ENCODE measurements around the gene RAPH1.

Gene RAPH1

GRCh38 chr2:203444738-203445137 lies 90.4 kb downstream of the RAPH1 start:
- no peak overlapping the region for H3K27ac ChIP-seq
- no peak for TF ChIP-seq CTCF (conservative IDR thresholded peaks at IDR 0.05)
- no peak for TF ChIP-seq ZFX (IDR thresholded peaks at IDR 0.05)

DNA sequence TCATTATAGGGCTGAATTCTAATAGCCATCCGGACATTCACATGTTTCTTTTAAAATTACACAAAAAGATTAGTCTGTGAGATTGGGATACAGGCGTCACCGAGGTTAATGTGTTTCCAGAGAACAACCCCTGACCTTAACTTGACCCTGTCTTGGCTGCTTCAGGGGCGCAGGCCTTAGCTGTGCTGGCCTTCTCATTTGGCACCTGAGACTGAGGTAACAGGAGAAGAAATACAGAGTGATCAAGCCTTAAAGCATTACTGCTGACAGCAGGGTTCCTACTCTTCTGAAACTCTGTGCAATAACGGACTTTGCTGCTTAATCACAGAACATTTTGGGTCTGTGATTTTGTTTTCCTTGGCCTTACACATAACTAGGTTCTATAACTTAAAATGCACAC lies 92.6 kb downstream of the RAPH1 start:
- H3K27ac ChIP-seq, result no peak overlapping the region
- TF ChIP-seq CTCF (conservative IDR thresholded peaks at IDR 0.05) (no peak), ZFX (IDR thresholded peaks at IDR 0.05) (no peak)

DNA sequence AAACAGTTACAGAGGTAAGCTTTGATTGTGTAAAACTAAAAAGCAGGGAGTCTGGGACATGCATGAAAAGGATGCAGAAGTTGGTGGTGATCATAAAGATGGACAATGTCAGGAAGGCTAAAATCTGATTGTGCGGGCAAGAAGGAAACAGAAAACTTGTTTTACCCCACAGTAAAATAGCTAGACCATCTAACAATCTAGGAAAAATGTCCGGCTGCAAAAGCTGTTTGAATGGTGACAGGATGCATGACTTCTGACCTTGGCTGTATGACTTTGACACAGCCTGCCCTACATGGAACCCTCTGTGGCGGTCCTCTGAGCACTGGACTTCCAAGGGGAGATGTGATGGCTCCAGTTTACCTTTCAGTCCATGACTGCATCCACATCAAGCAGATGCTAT lies 93.6 kb downstream of the RAPH1 start:
- TF ChIP-seq CTCF (conservative IDR thresholded peaks at IDR 0.05) (no peak), ZFX (IDR thresholded peaks at IDR 0.05) (no peak)
- H3K27ac ChIP-seq, result no peak overlapping the region

GRCh38 chr2:203440671-203441070 lies 94.4 kb downstream of the RAPH1 start:
- TF ChIP-seq CTCF (conservative IDR thresholded peaks at IDR 0.05) (no peak), ZFX (IDR thresholded peaks at IDR 0.05) (no peak)
- H3K27ac ChIP-seq, result no peak overlapping the region

DNA sequence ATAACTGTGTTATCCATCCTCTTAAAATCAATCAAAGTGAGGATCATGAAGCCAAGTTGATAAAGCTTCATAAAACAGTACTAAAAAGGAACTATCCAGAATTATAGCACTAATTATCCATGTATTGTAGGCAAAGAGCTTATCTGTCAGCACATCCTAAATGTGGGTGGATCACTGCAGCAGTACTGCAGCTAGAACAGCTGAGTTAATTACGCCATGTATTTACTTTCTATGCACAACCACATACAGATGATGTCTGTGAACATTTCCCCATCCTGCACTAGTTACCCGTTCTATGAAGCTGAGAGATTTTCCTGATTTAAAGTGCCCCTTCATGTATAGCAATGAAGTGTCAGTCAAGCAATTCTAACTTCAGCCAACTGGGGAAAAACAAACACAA lies 96.6 kb downstream of the RAPH1 start:
- TF ChIP-seq ZFX (IDR thresholded peaks at IDR 0.05) (no peak), CTCF (conservative IDR thresholded peaks at IDR 0.05) (no peak)
- H3K27ac ChIP-seq, result no peak overlapping the region

- no peak overlapping the region for H3K27ac ChIP-seq
- TF ChIP-seq CTCF (conservative IDR thresholded peaks at IDR 0.05) (no peak), ZFX (IDR thresholded peaks at IDR 0.05) (no peak)
Measured at GRCh38 chr2:203437511-203437910, 97.6 kb downstream of the RAPH1 start.

DNA sequence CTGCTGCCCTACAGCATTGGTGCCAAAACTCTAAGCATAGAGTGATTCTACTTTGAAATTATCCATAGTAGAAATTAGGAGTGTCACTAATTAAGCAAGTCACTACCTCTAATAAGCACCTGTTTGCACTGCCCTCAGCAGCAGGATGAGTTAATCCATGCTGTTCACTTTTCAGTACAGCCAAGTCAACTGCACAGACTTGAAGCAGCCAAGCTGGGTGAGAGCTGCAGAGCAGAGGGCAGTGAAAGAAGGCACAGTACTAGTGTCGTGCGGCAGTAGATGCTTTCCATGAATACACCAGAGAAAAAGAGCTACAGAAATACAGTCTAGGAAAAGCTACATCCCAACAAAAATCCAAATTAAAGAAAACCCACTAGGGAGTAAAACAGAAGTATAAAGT lies 98.6 kb downstream of the RAPH1 start:
- H3K27ac ChIP-seq, result no peak overlapping the region
- TF ChIP-seq CTCF (conservative IDR thresholded peaks at IDR 0.05), result no peak
- no peak for TF ChIP-seq ZFX (IDR thresholded peaks at IDR 0.05)

Measured in C4-2B (cell line).